Testis (tissue), 2 donors: ENCODE measurements around the gene ATRIP.

Source experiments
- POLR2A ChIP-seq: fragments of 450-650 bp; IDR thresholded peaks from one replicate; pipeline ENCODE4 v1.6.1; 2017; ENCODE audit warnings: antibody characterized with exemption, mild to moderate bottlenecking, moderate library complexity
- TF ChIP-seq, protein P1 (sequence below), 3 experiments: fragments of 450-650 bp in 2 of 3; fragments of 200-600 bp in 1 of 3; sonication (generic) in 1 of 3; IDR thresholded peaks; one replicate each; pipeline ENCODE4 v1.5.1; 2016 to 2019; ENCODE audit warnings: antibody characterized with exemption in 3 of 3, mild to moderate bottlenecking in 2 of 3, moderate library complexity in 1 of 3

DNA sequence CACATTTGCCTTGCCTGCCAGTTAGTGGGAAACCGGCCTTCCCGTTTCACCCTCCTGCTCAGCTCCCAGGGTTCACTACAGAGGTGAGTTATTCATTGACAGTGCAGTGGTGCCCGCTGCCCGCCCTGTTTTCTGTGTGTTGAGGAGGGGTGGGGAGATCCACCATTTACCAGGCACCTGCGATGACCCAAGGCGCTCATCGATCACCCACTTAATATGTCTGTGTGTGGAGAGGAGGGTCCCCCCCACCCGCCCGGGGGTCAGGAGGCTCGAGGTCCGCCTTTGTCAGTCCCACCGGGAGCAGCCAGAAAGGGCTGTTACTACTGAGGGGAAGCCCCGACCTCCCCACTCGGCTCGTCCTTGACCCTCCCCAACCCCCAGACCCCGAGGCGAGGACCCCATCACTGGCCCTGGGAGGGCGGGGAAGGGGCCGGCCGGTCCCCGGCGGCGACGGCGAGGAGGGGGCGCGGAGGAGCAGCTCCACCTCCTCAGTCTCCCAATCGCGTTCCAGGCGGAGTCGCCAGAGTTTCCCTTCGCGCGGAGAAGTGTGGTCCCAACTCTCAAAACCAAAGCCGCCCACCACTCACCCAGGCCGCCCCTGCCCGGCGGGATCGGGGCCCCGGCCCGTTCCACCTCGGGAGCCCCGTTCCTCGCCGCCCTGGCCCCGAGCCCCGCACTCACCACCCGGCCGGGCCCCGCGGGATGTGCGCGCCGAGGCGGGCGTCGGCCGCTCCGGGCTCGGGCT lies 17.8 kb upstream of the ATRIP start:
- TF ChIP-seq, protein P1, sequence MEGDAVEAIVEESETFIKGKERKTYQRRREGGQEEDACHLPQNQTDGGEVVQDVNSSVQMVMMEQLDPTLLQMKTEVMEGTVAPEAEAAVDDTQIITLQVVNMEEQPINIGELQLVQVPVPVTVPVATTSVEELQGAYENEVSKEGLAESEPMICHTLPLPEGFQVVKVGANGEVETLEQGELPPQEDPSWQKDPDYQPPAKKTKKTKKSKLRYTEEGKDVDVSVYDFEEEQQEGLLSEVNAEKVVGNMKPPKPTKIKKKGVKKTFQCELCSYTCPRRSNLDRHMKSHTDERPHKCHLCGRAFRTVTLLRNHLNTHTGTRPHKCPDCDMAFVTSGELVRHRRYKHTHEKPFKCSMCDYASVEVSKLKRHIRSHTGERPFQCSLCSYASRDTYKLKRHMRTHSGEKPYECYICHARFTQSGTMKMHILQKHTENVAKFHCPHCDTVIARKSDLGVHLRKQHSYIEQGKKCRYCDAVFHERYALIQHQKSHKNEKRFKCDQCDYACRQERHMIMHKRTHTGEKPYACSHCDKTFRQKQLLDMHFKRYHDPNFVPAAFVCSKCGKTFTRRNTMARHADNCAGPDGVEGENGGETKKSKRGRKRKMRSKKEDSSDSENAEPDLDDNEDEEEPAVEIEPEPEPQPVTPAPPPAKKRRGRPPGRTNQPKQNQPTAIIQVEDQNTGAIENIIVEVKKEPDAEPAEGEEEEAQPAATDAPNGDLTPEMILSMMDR (IDR thresholded peaks at IDR 0.05): no peak
- TF ChIP-seq POLR2A: no peak
